Measurements from ENCODE around the gene LCP1.
A peak's percentile ranks its signal among the peaks of the same experiment; 100 is the strongest.

LCP1 gene

DNA sequence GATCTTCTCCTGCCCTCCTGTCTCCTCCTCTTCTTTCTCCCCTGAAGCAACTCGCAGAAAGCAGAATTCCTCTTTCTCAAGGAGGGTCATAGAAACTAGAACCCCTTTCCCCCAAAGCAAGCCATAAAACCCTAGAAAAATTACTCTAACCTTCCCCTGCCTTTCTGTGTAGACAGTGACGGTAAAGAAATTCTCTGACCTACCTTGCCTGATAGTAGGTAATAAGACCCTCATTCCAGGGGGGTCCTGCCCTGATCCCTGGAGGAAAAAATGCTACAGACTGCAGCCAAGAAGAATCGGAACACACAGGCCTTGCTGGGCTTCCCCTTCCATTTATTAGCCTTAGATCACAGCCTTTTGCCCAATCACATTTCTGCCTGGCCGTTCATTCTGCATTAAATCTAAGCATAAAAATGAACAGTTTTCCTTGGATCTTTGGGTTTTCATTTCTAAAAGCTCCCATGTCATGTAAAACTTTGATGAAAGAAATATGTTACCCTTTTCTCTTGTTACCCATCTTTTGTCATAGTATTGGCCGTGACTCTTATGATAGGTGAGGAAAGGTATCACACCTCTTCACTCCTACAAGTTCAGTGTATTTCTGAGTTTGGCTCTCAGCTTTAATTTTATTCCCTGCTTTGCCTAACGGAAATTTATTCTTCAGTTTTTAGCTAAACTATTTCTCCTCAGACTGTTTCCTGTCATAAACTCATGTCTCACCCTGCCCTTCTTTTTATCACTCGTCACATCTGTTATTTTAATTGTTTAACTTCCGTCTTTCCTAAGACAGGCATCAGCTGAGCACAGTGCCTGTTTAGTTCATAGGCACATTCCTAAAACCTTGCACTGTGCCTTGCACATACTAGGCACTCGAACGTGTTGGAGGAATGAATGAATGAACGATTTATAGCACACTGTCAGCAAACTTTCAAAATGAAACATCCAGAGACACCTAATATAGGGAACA is 56.7 kb downstream of the LCP1 start:
- DNase-seq = no peak

DNA sequence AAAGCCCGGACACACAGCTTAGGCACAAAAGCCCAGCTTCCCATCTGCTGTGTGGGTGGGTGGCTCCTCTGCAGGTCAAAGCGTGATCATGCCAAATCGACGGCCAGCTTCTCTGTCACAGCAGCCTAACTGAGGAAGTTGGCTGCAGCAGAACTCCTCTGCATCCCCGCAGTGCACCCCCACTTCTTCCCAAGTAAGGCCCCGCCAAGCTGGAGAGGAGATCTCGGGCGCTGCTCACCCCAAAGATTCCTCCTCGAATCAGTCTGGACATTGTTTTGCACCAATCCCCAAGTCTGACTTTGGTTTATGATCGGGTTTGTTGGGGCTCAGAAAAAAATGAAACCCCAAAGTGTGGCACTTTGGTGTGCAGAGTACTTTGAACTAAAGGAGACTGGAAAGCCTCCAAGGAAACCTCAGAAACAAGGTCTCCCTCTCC is 57.4 kb downstream of the LCP1 start:
- DNase-seq = peak; percentile 38

DNA sequence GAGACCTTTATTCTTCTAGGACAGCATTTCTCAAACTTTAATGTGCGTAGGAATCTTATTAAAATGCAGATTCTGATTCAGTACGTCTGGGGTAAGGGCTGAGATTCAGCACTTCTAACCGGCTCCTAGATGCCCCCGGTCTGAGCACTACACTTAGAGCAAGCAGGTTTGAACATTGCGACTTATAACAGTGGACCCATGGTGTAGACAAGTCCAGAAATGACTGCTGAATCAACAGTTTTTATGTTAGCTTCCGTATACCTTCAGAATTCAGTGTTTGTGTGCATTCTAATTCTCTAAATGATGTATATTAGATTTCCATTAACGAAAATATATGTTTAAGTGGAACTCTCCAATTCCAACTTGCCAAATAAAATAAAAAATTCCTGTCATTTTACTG is 59.7 kb downstream of the LCP1 start:
- no peak for DNase-seq

DNA sequence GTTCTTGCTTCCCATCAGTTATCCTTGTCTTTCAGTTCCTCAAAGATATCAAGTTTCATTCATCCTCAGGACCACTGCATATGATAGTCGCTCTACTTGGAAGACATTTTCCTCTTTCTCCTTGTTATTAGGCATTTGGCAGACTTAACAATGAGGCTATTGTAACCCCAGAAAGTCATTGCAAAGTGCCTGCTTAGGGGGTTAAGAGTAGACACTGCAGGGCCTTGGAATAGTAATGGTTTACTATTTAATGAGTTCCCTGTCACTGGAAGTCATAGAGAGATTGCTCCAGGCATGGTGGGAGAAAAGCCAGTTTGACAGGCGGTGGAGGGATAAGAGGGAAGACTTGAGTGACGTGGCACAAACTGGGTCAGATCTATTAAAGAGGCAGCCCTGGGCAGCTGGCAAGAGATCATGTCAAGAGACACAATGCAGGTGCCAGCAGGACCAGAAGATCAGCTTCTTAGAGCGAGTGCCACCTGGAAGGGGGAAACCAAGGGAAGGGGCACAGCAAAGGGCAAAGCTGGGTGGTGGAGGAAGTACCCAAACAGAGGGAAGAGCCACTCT is 60.3 kb downstream of the LCP1 start:
- DNase-seq = no peak

DNA sequence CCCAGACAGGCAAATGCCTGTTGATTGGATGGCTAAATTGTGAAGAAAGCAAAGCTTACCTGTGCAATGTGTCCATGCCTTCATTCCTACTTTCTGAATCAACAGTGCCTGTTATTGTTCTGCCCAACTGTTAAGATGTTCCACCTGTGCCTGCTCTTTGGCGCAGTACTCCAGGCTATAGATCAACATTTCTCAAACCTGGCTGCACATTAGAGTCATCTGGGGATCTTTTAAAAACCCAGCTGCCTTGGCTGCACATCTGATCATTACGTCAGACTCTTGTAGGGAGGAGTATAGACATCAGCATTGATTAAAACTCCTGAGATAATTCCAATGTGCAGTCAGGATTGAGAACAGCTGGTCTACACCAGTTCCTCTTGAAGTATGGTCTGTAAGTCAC is 60.9 kb downstream of the LCP1 start:
- DNase-seq = no peak

DNA sequence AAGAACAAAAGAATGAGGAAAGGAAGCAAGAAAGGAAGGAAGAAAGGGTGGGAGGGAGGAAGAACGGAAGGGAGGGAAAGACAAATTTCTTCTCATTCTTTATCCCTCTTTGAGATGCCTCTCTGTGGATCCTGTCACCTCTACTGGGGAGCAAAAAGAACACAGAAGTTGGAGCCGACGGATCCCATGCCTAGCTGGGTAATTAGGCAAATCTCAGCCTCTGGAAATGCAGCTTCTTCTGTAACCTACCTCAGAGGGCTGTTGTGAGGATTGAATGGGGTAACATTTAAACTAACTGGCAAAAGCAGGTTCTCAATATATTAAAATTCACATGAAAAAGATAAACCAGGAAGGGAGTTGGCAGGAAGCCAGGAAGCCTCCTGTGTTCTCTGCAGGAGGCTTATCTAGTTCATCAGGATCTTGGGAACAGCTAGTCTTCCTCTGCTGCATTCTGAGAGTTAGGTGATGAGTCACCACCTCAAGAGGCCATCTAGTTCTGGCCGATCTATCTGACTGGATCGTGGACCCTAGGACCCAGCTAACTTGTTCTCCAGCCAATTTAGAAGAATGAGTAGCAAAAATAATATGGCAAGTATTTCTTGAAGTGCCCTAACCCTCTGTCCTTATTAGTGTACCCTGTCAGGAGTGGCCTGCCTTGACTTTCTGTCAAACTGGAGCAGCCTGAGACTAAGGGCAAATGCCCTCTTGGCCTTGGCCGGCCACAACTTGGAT is 61.9 kb downstream of the LCP1 start:
- DNase-seq = no peak

DNA sequence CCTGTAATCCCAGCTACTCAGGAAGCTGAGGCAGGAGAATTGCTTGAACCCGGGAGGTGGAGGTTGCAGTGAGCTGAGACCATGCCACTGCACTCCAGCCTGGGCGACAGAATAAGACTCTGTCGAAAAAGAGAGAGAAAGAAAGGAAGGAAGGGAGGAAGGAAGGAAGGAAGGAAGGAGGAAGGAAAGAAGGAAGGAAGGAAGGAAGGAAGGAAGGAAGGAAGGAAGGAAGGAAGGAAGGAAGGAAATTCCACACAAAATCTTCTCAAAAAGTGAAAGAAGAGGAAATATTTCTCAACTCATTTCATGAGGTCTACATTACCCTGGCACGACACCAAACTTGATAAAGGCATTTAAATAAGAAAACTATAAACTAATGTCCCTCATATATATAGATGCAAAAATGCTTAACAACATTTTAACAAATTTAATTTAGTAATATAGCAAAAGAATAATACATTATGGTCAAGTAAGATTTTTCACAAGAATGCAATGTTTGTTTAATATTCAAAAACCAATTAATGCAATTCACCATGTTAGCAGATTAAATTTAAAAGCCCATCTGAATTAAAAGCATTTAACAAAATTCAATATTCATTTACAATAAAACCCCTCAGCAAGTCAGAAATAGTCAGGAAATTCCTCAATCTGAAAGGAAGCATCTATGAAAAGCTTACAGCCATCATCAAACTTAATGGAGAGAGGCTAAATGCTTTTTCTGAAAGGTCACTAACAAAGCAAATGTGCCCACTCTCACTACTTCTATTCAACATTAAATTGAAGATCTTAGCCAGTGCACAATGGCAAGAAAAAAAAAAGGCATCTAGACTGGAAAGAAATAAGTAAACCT is 65.1 kb downstream of the LCP1 start:
- DNase-seq = no peak

DNA sequence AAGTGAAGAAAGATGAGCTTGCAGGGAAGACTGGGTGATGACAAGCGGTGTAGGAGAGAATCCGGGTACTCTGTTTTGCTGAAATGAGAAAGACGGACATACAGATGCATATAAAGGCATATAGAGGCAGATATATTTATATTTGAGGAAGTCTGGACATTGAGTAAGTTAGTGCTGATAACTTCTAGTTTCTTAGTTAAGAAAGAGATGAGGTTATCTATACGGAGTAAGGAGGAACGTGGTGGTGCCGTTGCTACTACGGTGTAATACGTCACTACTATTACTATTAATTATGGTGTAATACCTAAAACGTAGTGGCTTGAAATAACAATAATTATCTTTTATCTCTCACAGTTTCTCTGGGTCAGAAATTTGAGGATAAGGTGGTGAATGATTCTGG is 67.4 kb downstream of the LCP1 start:
- DNase-seq = no peak

DNA sequence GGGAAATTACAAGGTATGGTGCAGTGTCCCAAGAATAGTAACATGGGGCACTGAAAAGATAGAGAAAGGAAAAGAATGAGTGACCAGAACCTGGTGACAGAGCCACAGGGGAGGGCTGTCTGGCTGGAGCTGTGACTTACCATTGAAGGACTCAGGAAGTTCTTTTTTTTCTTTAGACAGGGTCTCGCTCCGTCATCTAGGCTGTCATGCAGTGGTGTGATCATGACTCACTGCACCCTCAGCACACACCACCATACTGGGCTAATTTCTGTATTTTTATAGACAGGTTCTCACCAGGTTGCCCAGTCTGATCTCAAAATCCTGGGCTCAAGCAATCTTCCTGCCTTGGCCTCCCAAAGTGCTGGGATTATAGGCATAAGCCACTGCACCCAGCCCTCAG is 68.4 kb downstream of the LCP1 start:
- DNase-seq = no peak

DNA sequence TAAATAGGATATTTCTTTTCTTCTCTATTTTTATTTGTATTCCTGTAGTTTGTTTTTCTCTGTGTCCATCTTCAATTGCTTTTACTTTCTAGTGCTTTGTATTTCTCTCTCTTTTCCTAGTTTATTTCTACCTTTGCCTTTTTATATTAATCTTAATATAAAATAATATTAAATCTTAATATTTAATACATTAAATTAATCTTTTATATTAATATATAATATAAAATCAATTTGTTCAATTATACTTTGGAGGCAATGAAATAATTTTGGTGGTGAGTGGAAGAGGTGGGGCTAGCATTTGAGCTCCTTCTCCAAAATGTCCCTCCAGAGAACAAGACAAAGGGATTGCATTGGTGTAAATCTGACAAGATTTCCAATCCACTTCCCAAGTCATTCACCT is 70.8 kb downstream of the LCP1 start:
- DNase-seq = no peak

DNA sequence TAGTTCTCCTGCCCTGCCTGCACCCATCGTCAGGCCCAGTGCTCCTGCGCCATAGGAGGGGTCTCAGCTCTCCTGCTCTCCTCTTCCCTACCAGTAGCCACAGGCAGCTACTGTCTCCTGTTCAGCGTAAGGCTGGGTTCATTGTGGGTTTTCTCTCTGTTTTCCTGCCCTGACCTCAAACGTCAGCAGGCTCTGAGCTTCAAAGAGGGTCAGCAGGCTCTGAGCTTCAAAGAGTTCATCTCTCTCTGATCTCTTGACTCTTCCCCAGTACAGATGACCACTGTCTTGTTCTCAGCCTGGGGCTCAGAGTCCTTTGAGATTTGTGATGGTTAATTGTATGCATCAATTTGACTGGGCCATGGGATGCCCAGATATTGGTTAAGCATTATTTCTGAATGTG is 72.5 kb downstream of the LCP1 start:
- no peak for DNase-seq

DNA sequence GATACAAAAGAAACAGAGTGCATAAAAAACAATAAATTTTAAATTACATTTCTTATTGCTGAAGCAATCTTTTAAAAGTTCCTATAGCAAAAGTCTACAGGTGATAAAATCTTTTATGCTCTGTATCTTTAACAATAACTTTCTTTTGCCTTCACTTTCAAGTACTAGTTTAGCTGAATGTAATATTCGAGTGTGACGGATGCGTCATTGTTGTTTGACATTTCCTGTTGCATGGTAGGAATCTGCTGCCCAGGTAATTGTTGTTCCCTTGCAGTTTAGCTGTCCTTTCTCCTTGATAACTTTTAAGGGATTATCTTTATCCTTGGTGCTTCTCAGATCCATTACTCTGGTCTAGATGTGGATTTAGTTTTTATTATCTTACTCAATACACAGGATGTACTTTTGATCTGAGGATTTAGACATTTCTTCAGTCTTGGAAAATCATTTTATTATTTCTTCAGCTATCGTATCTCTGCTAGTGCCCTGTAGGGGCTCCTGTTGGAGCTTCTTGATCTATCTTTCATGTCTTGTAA is 75.1 kb downstream of the LCP1 start:
- DNase-seq = no peak

DNA sequence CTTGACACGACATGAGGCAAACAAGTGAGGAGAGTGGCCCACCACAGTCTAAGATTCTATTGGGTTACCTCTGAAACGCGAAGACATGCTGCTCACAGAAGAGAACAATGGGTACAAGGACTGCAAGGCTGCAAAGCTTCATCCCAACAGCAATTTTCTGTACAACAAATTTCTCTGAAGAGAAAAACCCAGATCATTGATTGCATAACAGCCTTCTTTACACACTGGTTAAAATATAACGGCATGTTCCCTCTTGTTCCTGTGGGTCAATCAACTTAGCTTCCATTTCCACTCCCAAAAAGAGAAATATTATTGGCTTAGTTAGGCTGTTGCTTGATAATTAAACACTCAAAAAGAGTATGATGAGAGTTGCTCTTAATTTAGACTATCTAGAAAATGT is 77.1 kb downstream of the LCP1 start, which contains the start of gene CPB2:
TSS of gene CPB2 (minus strand) at position 166 of the 400 bp plus-strand sequence. CDS start at position 142, 24 bp downstream.
- DNase-seq = no peak

DNA sequence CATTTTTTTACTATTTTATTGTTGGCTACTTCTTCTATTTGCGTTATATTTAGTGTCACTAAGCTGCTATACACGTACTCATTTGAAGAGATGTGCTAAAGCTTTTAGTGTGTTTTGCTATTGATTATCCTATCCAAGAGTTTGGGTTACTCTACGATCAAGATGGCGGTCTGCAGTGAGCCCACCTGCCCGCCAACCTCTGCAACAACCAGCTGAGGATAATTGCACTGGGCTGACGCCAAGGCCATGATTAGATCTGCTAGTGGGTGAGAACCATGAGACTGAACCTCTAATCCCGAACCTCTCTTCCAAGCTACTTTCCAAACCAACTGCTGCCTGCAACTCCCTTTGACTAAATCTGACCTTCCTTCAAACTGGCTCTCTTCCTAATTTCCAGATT is 78.9 kb downstream of the LCP1 start:
- DNase-seq = no peak

DNA sequence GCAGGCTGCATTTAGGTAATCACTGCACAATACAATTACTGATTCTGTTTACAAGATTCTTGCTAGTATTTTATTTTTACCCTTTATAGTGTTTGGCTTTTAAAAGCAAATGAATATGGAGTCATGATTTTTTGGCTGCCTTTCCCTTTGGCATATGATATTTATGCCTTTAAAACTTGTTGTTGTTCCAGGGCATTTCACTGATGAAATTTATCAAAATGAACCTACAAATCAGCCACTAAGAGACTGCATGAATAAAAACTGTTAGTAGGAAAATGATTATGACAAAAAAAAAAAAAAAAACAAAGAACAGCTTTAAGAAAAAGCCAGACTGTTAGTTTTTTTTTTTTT is 79.7 kb downstream of the LCP1 start:
- DNase-seq = no peak

DNA sequence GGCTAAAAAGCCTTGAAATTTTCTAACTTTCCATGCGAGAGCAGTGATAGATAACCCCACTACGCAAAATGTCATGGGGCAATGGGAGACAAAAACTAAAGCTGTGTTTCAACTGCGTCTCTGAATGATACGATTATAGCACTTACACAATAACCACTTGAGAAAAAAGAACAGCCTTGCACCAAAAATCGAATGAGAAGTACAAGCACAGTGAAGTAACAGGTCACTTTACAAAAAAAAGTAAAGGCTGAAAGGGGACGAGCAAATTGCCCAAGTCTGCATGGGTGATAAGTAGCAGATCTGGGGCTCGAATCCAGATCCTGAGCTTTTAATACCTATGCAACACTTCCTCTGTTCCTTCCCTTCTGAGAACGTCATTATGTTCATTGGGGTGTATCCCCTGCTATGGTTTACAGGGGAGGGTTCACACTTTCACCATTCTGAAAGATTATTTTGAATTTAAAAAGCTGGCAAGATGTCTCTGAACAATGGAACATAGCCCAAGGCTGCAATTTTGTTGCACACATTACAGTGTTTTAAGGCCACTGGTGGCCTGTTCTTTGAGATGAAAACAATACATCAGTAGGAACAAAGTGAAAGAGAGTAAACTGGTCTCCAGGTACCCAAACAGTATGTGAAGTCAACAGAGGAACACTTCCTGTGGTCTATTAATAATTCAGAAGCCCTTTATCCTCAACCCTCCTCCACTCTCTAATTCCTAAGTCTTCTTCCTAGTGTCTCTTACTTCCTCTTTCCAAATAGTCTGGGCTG is 80.3 kb downstream of the LCP1 start:
- no peak for DNase-seq

DNA sequence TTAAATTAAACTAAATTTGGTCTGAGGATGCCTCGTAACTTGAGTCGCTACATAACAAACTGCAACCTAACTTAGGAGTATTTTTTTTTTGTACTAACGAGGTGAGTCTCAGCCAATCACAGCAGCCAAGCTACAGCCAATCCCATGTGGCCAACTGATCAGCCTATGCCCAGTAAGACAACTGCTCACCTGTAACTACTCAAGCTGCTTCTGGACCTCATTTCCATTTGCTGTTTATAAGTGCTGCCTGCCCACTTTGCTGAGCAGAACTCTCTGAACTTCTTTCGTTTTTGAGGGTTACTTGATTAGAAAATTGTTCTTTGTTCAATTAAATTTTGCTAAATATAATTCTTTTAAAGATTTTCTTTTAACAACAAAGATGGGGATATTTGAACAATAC is 81.0 kb downstream of the LCP1 start:
- no peak for DNase-seq

DNA sequence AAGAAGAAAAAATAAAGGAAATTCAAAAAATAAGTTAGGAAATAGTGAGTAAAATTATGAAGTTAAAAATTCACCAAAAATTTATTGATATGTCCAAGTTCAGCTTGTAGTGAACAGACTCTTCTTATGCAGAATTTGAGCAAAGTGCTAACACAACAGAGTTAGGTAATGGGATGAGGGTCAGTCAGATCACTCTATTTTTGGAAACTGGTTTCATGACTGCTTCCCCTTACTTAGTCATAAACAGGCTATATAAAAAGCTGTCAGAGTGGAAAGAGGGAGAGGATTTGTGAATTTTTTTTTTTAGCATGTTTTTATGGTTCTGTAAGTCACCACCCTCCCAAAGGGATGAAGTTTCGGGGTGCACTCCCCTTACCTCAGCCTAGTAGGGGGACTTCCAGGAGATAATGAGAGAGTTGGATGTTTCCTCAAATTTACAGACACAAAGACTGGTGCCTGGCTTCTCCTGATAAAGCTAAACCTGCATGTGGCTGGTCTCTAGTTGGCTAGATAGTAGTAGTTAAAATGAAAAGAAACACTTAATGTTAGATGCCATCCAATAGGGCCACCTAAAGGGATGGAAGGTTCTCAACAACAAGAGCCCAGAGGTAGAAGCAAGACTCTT is 81.7 kb downstream of the LCP1 start:
- no peak for DNase-seq

DNA sequence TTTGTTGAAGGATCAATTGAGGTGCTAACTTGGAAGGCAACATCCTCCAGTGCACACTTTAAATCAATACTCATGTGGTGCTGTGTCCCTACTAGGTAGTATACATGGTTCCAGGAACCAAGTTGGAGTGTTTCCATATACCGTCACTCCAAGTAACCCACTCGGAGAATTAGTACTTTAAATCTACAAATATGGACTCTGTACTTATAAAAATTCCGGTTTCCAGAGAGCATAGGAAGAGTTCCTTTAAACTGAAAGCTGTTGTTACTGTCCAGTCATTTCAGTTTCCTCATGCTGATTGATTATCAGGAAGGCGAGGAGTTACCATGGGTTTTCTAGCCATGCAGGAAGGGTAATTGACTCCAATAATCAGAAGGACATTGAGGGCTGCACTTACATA is 84.3 kb downstream of the LCP1 start:
- no peak for DNase-seq

DNA sequence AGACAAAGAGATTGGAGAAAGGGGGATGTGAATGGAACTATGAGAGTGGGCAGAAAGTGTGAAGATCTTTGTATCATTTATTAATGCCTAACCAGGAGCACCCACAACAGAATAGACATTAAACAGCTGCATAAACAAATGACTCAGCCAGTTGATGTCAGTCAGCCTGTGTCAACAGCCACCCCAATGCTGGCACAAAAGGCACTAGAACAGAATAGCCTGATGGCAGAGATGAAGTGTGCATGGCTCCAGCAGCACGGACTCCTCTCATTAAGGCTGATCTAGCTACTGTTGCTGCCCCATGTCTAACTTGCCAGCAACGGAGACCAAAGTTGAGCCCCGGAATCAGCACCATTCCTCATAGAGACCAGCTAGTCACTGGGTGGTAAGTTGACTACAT is 85.0 kb downstream of the LCP1 start:
- no peak for DNase-seq

DNA sequence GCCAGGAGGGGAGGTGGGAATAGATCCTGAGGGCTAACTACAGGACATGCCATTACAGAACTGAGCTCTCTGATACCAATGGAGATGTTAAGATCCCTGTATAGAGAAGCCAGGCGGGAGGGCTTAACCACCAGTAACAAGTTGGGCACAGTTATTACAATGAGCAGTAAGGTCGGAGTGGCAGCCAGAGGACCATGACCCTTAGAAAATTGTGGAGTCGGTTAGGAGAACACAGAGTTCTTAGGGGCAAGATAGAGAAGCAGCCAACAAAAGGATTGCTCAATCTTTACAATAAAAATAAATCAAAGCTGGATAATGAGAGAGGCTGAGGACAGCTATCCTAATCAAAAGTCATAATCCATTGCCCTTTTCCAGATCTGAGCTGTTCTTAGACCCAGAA is 87.5 kb downstream of the LCP1 start:
- DNase-seq = no peak
